Measurements from ENCODE around the gene ISOC2.

ISOC2 gene

GRCh38 chr19:55489711-55490477 lies 28.5 kb upstream of the ISOC2 start:
- no peak for DNase-seq

GRCh38 chr19:55488986-55489710 lies 27.7 kb upstream of the ISOC2 start:
- no peak for DNase-seq

- no peak for DNase-seq
Observed at GRCh38 chr19:55487924-55488687, 26.7 kb upstream of the ISOC2 start, which contains the start of gene SSC5D. Gene SSC5D (plus strand): TSS chr19:55488436. CDS start chr19:55488590, 154 bp downstream.

- peak; percentile 60 for DNase-seq
Observed at GRCh38 chr19:55486971-55487923, 25.8 kb upstream of the ISOC2 start.

GRCh38 chr19:55486043-55486970 lies 24.9 kb upstream of the ISOC2 start:
- DNase-seq = no peak

- no peak for DNase-seq
Observed at GRCh38 chr19:55485439-55486011, 24.1 kb upstream of the ISOC2 start.

- DNase-seq = no peak
Observed at GRCh38 chr19:55484593-55485438, 23.4 kb upstream of the ISOC2 start, which contains the start of gene NAT14. Gene NAT14 (plus strand): TSS chr19:55485188. CDS start chr19:55485709, 521 bp downstream.

- no peak for DNase-seq
Observed at GRCh38 chr19:55483706-55484592, 22.5 kb upstream of the ISOC2 start.

GRCh38 chr19:55482967-55483705 lies 21.7 kb upstream of the ISOC2 start:
- no peak for DNase-seq

GRCh38 chr19:55482156-55482961 lies 20.9 kb upstream of the ISOC2 start:
- no peak for DNase-seq

- no peak for DNase-seq
Observed at GRCh38 chr19:55481794-55482155, 20.3 kb upstream of the ISOC2 start.

- DNase-seq = no peak
Observed at GRCh38 chr19:55481148-55481793, 19.8 kb upstream of the ISOC2 start.

- DNase-seq = no peak
Observed at GRCh38 chr19:55479451-55480230, 18.2 kb upstream of the ISOC2 start.

GRCh38 chr19:55479045-55479444 lies 17.6 kb upstream of the ISOC2 start:
- DNase-seq = no peak

- no peak for DNase-seq
Observed at GRCh38 chr19:55478364-55478763, 16.9 kb upstream of the ISOC2 start.

GRCh38 chr19:55477905-55478304 lies 16.5 kb upstream of the ISOC2 start:
- DNase-seq = no peak
